HG02588 (cell line): ENCODE measurements around the gene GRIN3B.

Experiments used
- ATAC-seq: cut with Tn5 transposase; IDR thresholded peaks from one replicate; pipeline ENCODE4 v1.9.1; 2021; ENCODE audit warnings: mild to moderate bottlenecking, moderate library complexity; ENCODE audit not compliant: unreplicated experiment

Gene GRIN3B

GRCh38 chr19:1040476-1041271 is 40.5 kb downstream of the GRIN3B start:
- ATAC-seq, result peak; percentile 34

- no peak for ATAC-seq
Measured at GRCh38 chr19:1041272-1041834, 41.1 kb downstream of the GRIN3B start.

GRCh38 chr19:1041835-1042685 is 41.8 kb downstream of the GRIN3B start:
- no peak for ATAC-seq

- ATAC-seq, result no peak
Measured at GRCh38 chr19:1042689-1043511, 42.7 kb downstream of the GRIN3B start.

GRCh38 chr19:1045247-1045603 is 45.0 kb downstream of the GRIN3B start:
- no peak for ATAC-seq

GRCh38 chr19:1046117-1046626 is 46.0 kb downstream of the GRIN3B start:
- ATAC-seq, result no peak

GRCh38 chr19:1046836-1047695 is 46.8 kb downstream of the GRIN3B start:
- ATAC-seq, result no peak

- ATAC-seq, result no peak
Measured at GRCh38 chr19:1047696-1048147, 47.5 kb downstream of the GRIN3B start.

- no peak for ATAC-seq
Measured at GRCh38 chr19:1049106-1049505, 48.9 kb downstream of the GRIN3B start.

- no peak for ATAC-seq
Measured at GRCh38 chr19:1049800-1050199, 49.6 kb downstream of the GRIN3B start.

GRCh38 chr19:1050989-1051788 is 51.0 kb downstream of the GRIN3B start:
- no peak for ATAC-seq

GRCh38 chr19:1051791-1052190 is 51.6 kb downstream of the GRIN3B start:
- no peak for ATAC-seq

- ATAC-seq, result no peak
Measured at GRCh38 chr19:1052349-1052975, 52.2 kb downstream of the GRIN3B start.

GRCh38 chr19:1053176-1054101 is 53.2 kb downstream of the GRIN3B start:
- no peak for ATAC-seq

- no peak for ATAC-seq
Measured at GRCh38 chr19:1054102-1055027, 54.1 kb downstream of the GRIN3B start.

- ATAC-seq, result no peak
Measured at GRCh38 chr19:1055028-1055425, 54.8 kb downstream of the GRIN3B start.
